HG03520 (cell line): Measurements from ENCODE around the gene YKT6.

ENCODE experiments used
- ATAC-seq: cut with Tn5 transposase; IDR thresholded peaks from one replicate; pipeline ENCODE4 v1.9.1; 2021; ENCODE audit warnings: mild to moderate bottlenecking, moderate library complexity; ENCODE audit not compliant: unreplicated experiment

YKT6 gene

GRCh38 chr7:44257213-44257612 is 56.4 kb downstream of the YKT6 start:
- ATAC-seq: no peak

GRCh38 chr7:44257618-44258422 is 57.0 kb downstream of the YKT6 start:
- peak; percentile 85 for ATAC-seq

GRCh38 chr7:44258423-44258760 is 57.6 kb downstream of the YKT6 start:
- no peak for ATAC-seq

GRCh38 chr7:44258865-44259546 is 58.2 kb downstream of the YKT6 start:
- no peak for ATAC-seq

- ATAC-seq: no peak
These were observed 59.0 kb downstream of the YKT6 start for GRCh38 chr7:44259547-44260457.

- ATAC-seq: no peak
These were observed 60.5 kb downstream of the YKT6 start for GRCh38 chr7:44261240-44261639.

GRCh38 chr7:44262031-44262430 is 61.3 kb downstream of the YKT6 start:
- no peak for ATAC-seq

GRCh38 chr7:44263326-44264082 is 62.7 kb downstream of the YKT6 start:
- no peak for ATAC-seq
